NCI-H82 treated with DMSO at 0.1 percent for 48 hours (cell line): ENCODE measurements around the gene SLIT3.

Source experiments
- DNase-seq: peaks from one replicate; lab custom pipeline; 2025; ENCODE audit not compliant: unreplicated experiment; lab: John Stamatoyannopoulos, UW

SLIT3 gene

GRCh38 chr5:169300468-169301385 lies at the start of gene SLIT3:
Gene SLIT3 (minus strand): TSS chr5:169301139. CDS start chr5:169300709, 430 bp downstream.
- peak; percentile 6 for DNase-seq

DNA sequence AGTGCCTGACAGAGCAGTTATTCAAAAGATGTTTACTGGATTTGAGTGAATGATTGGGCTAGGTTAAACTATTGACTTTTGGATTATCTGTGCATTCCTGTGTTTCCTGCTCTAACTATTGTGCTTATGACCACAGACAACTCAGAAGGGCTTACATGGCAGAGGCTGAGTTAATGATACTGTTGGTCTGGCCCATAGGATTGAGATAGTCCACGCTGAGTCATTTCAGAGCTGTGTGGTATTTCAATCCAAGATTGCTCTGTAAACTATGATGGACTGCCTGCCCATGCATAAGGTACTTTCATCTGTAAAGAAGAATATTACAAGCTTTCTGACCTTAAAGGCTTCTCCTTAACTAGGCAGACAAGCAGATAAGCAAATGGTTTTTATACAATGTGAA lies 49.1 kb upstream of the SLIT3 start:
- no peak for DNase-seq

DNA sequence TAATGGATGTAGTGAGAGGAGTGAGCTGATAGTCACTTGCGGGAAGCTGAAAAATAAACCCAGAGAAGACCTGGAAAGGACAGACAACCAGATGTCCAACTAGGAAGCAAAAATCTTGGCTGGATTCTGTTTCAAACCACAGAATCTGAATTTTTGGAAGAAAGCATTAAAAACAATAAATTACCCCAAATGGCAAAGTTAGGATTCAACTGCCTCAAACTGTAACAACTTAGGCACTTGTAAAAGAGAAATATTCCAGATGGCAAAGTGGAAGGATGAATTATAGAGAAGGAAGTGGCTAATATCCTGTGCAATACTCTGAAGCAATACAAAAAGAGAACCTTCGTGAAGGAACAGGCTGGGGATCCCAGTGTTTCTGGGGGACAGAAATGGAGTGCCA lies 46.8 kb upstream of the SLIT3 start:
- no peak for DNase-seq

- DNase-seq = no peak
Observed at GRCh38 chr5:169344629-169345028, 43.7 kb upstream of the SLIT3 start.

DNA sequence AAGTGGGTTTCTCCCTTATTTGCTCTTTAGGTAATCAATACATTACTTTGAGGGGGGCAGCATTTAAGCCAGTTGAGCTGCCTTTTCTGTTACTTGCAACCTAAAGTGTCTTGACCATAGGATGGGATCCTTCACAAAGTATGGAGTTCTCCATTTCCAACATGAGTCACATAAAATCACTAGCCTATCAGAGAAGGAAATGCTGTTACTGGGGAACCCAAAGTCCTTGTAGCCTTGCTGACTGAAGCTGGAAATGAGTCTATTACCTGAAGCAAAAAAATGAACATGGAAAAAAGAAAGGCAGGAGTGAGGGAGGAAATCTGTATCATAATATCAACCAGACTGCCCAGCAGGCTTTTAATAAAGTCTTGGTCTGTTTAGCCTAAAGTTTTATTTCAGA lies 42.8 kb upstream of the SLIT3 start:
- DNase-seq = no peak

- no peak for DNase-seq
Observed at GRCh38 chr5:169341556-169341955, 40.6 kb upstream of the SLIT3 start.

- no peak for DNase-seq
Observed at GRCh38 chr5:169339869-169340268, 38.9 kb upstream of the SLIT3 start.

GRCh38 chr5:169336242-169336641 lies 35.3 kb upstream of the SLIT3 start:
- DNase-seq = no peak

DNA sequence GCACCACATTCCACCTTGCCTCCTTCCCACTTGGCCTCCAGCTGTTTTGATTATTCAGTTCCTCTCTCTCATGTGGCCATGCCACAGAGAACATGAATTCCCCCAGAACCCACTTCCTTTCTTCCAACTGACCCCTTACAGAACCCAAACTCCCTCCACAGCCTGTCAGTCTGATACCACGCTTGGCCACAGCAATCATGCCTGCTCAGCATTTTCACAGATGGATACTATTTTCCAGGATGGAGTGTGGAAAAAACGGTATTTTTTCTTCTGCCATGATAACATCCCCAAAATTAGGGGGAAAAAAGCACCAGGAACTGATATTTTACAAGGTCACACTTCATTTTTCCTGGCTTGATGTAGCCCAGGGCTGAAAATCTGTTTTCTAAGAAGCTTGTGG lies 34.9 kb upstream of the SLIT3 start:
- DNase-seq = no peak

GRCh38 chr5:169333518-169333917 lies 32.6 kb upstream of the SLIT3 start:
- DNase-seq = no peak

- no peak for DNase-seq
Observed at GRCh38 chr5:169331292-169331852, 30.4 kb upstream of the SLIT3 start.

DNA sequence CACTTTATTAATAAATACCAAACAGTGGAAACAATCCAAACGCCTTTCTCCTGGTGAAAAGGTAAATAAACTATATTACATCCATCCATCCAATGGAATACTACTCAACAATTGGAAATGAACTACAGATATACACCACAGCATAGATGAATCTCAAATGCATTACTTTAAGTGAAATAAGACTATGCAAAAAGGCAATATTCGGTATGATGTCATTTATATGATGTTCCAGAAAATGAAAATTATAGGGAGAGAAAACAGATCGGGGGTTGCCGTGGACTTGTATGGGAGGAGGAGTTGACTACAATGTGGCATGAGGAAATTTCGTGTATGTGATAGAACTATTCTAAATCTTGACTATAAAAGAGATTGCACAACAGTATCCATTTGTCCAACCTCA lies 27.5 kb upstream of the SLIT3 start:
- no peak for DNase-seq

- no peak for DNase-seq
Observed at GRCh38 chr5:169325273-169325672, 24.3 kb upstream of the SLIT3 start.

DNA sequence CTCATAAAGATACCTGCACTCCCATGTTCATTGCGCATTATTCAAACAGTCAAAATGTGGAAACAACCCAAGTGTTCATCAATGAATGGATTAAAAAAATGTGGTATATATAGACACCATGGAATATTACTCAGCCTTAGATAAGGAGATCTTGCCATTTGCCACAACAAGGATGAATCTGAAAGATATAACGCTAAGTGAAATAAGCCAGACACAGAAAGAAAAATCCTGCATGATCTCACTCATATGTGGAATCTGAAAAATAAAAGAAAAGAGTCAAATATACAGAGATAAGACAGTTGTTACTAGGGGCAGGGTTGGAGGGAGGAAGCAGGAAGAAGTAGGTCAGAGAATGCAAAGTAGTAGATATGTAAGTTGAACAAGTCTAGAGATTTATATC lies 17.6 kb upstream of the SLIT3 start:
- no peak for DNase-seq

DNA sequence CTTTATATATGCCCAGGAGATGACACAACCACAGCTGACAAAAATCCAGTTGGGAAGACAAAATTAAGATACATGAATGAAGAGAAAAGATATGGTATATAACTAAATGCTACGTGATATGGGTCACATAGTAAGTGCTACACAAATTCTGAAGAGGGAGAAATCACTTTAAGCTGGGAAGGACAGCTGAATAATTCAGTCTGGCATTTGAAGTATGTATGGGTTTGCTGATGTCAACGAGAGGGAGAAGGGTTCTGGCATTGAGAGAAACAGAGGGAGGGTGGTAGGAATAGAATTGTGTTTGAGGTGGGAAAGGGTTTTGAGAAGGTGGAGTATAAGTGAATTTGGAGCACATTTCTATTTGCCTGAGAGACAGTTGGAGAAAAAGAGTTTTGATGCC lies 6.7 kb upstream of the SLIT3 start:
- no peak for DNase-seq

GRCh38 chr5:169305366-169305765 lies 4.4 kb upstream of the SLIT3 start:
- no peak for DNase-seq

- no peak for DNase-seq
Observed at GRCh38 chr5:169304175-169304574, 3.2 kb upstream of the SLIT3 start.

DNA sequence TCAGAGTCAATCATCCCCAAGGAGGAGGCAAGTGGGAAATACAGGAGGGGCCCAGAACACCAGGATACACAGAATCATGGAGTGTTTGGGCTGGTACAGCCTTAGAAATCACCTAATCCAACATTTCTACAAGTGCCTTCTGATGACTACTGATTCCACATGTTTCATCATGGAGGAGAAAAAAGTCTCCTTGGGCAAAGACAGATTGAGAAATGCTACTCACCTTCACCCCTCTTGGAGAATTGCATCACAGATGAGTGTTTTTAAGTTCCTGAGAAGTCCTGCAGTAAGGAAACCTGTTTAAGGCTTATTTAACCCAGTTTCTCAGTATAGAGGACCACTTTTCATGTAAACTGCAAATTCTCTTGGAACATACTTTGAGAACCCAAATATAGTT lies 2.2 kb upstream of the SLIT3 start:
- no peak for DNase-seq

DNA sequence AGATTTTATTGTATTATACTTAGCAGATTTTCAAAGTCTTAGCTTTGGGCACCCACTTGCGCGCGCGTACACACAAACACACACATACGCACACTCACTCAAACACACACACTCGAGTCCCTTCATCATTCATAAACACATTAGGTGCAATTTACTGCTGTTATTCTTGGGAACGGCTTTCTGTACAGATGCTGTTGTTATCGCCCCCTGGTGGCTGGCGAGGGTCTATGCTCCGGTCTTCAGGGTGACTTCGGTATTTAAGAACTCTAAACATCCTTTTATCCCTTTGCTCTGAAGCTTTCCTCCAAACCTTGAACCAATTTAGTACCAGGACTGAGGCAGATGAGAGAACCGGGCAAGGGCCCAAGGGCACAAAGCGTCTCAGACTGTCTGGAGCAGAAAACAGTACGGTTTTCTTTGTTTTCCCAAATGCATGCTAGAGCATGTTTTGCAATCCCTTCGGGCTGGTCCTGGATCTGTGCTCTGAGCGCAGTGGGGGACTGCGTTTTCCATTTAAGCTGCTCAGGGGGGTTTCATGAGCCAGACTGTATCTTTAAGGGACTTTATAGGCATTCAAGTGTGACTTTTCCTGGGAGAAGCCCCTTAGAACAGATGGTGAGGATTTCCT lies 1.7 kb upstream of the SLIT3 start:
- peak; percentile 60 for DNase-seq

DNA sequence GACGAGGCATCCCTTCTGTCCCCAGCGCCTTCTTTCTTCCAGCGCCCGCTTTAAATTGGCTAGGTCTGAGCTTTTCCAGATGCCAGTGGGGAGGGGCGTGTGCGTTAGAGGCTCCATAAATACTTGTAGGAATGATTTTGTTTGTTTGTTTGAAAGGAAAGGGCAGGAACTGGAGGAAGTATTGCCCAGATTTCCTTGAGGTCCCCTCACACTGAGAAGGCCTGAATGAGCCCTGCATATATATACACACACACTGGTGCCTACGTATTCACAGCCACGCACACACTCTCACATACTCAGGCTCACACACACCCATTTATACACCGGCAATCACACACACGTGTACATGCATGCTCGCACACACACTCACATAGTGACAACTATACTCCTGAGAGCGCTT lies 1.0 kb upstream of the SLIT3 start:
- no peak for DNase-seq

- DNase-seq = no peak
Observed at GRCh38 chr5:169301386-169301934, 521 bp upstream of the SLIT3 start.
